Thoracic aorta (tissue), 2 donors: ENCODE results near the gene VRTN. TPM values are rescaled to one million over a fixed set of nuclear protein-coding genes. Genes with fewer than 3 reads are reported as not detected.

ENCODE experiments used
- ATAC-seq: fragments of 150-250 bp; one replicate; pipeline ENCODE4 v1.8.0; 2017; ENCODE audit warnings: low read depth; ENCODE audit not compliant: insufficient number of reproducible peaks, low FRiP score
- DNase-seq: peaks from one replicate; pipeline ENCODE4 v3.0.0-alpha.2; 2020; ENCODE audit warnings: low spot score
- H3K27ac ChIP-seq, 2 donors: fragments of 200-600 bp; sonication (generic); 1 replicate in 1 of 2; 2 replicates in 1 of 2; pipeline ENCODE4 v1.5.1; 2016; ENCODE audit warnings: mild to moderate bottlenecking in 2 of 2, moderate library complexity in 2 of 2
- H3K27me3 ChIP-seq: fragments of 200-600 bp; sonication (generic); replicated peaks from 2 replicates; pipeline ENCODE4 v1.6.0; 2016; ENCODE audit warnings: mild to moderate bottlenecking; ENCODE audit not compliant: insufficient read depth
- H3K36me3 ChIP-seq: fragments of 200-600 bp; sonication (generic); one replicate; pipeline ENCODE4 v1.5.1; 2016
- H3K4me1 ChIP-seq, 2 donors: fragments of 200-600 bp; sonication (generic); 1 replicate in 1 of 2; 2 replicates in 1 of 2; pipeline versions ENCODE4 v1.5.1 to v1.6.0; 2016; ENCODE audit warnings: low read depth in 2 of 2, mild to moderate bottlenecking in 1 of 2; ENCODE audit not compliant: control insufficient read depth in 1 of 2
- H3K4me3 ChIP-seq: fragments of 200-600 bp; sonication (generic); 2 replicates; pipeline ENCODE4 v1.5.1; 2016; ENCODE audit warnings: mild to moderate bottlenecking
- H3K9me3 ChIP-seq: fragments of 200-600 bp; sonication (generic); 2 replicates; pipeline ENCODE4 v1.5.1; 2016
- CTCF ChIP-seq: fragments of 200-600 bp; sonication (generic); IDR thresholded peaks from one replicate; pipeline ENCODE4 v1.5.1; 2019; ENCODE audit warnings: antibody characterized with exemption
- total RNA-seq, 2 donors: library from RNA; depleted of rRNA; stranded (reverse); fragments of >200 nt; gene quantifications; one replicate each; pipeline versions ENCODE4 v1.1.0 to v1.2.3, GENCODE V29; 2016

Gene VRTN
- total RNA-seq, 2 donors from 2014 or later = not detected

DNA sequence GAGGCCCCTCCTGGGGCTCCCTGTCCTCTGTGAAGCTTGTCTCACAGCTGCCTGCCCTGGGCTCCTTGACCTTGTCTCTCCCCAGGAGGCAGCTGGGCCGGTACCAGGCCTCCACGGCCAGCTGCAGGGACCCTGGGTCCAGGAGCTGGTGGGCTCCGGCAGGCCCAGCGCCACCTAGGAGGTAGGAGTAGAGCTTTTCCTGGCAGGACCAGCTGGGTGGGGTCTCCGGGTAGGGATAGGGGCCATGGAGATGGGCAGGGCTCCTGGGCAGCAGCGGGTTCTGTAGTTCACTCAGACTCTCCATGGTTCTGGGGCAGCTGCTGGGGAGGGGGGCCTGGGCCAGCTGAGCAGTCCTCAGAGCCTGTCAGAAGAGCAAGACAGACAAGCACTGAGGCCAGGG lies 61.2 kb downstream of the VRTN start:
- Histone ChIP-seq H3K9me3 (no peaks in the 10 kb centered on the region), H3K27me3 (no peaks in the 10 kb centered on the region), H3K36me3 (no peaks in the 10 kb centered on the region), H3K4me1 (no peaks in the 10 kb centered on the region), H3K4me3 (no peak overlapping the region), H3K27ac (no peak overlapping the region)
- DNase-seq = no peak
- TF ChIP-seq CTCF = no peak
- ATAC-seq = no peak

Other genes with a start within 250 kb of the VRTN start
- gene VSX2, start 109.0 kb upstream of the VRTN start, total RNA-seq = not detected
- 10 to 100 TPM; 47.7 to 62.4 TPM for gene ABCD4, start 45.5 kb upstream of the VRTN start, total RNA-seq
- 1 to 10 TPM in 1 of 2 donors, under 1 TPM in 1; 0.21 to 3.1 TPM for gene SYNDIG1L, start 77.7 kb downstream of the VRTN start, total RNA-seq
- gene NPC2, start 144.8 kb downstream of the VRTN start, total RNA-seq = 100 to 1,000 TPM; 406 to 455 TPM
- gene ISCA2, start 145.3 kb downstream of the VRTN start, total RNA-seq = 10 to 100 TPM in 1 of 2 donors, 1 to 10 TPM in 1; 6.5 to 22.2 TPM